Activated CD8-positive, alpha-beta T cell treated with anti-CD3 and anti-CD28 coated beads for 36 hours (primary cell): Measurements from ENCODE around the gene ORMDL2. TPM values are rescaled to one million over a fixed set of nuclear protein-coding genes. Genes with fewer than 3 reads are reported as not detected.

ENCODE experiments used
- ATAC-seq: fragments of 200-7000 bp; cut with Tn5 transposase; one replicate; pipeline ENCODE4 v1.10.0; 2021; ENCODE audit warnings: mild to moderate bottlenecking, moderate library complexity
- CTCF ChIA-PET: fragments of 350-600 bp; sonication (Branson Sonifier 250); formaldehyde crosslinking; loops from one replicate; lab custom pipeline; 2021; ENCODE audit warnings: antibody characterized with exemption; lab: Charles Lee
- POLR2A ChIA-PET: fragments of 350-600 bp; sonication (Branson Sonifier 250); formaldehyde crosslinking; loops from one replicate; lab custom pipeline; 2021; ENCODE audit warnings: antibody characterized with exemption; lab: Charles Lee
- DNase-seq: peaks from one replicate; pipeline ENCODE4 v3.0.0-alpha.2; 2020
- H3K27ac Mint-ChIP-seq: one replicate; pipeline ENCODE4 v1.8.0; 2021; ENCODE audit warnings: mild to moderate bottlenecking, mixed read lengths
- H3K27me3 Mint-ChIP-seq: one replicate; pipeline ENCODE4 v1.8.0; 2021; ENCODE audit warnings: mixed read lengths
- H3K36me3 Mint-ChIP-seq: one replicate; pipeline ENCODE4 v1.8.0; 2021; ENCODE audit warnings: low read depth, mixed read lengths
- H3K4me1 Mint-ChIP-seq: one replicate; pipeline ENCODE4 v1.8.0; 2021; ENCODE audit warnings: low read depth, mixed read lengths
- H3K4me3 Mint-ChIP-seq: one replicate; pipeline ENCODE4 v1.8.0; 2021; ENCODE audit warnings: mild to moderate bottlenecking, moderate library complexity, mixed read lengths
- H3K9me3 Mint-ChIP-seq: one replicate; pipeline ENCODE4 v1.8.0; 2021; ENCODE audit warnings: mixed read lengths
- intact Hi-C: fragments of 100-400 bp; cut with micrococcal nuclease; formaldehyde crosslinking; loops from one replicate; pipeline ENCODE4 v1.10.0; 2022
- total RNA-seq, 2 experiments: library from RNA; stranded (reverse); gene quantifications; one replicate each; pipeline ENCODE4 v1.2.3, GENCODE V29; 2021
- TF ChIP-seq, protein P1 (sequence below): fragments of 200-600 bp; IDR thresholded peaks from one replicate; pipeline ENCODE4 v1.8.0; 2022; ENCODE audit warnings: antibody characterized with exemption, mild to moderate bottlenecking

ORMDL2 gene
- total RNA-seq, 2 experiments from 2014 or later = 24.2 to 27.0 TPM

GRCh38 chr12:55788546-55788945 is 29.3 kb upstream of the ORMDL2 start:
- Mint-ChIP-seq H3K4me3 (no peak overlapping the region), H3K27ac (no peak overlapping the region), H3K36me3 (peaks cover 46% of the 10 kb centered on the region), H3K4me1 (no peaks in the 10 kb centered on the region), H3K9me3 (no peaks in the 10 kb centered on the region), H3K27me3 (no peaks in the 10 kb centered on the region)
- intact Hi-C loops = no loop called here
- ChIA-PET CTCF (interaction anchor here (0.8 to 1.7 kb wide), 5 partner anchors 9 to 152 kb away, joined by 3 to 8 read pairs (median 4); no protein-coding TSS in a partner anchor), POLR2A (interaction anchor here (1.0 kb wide), 1 partner anchor 10 kb away, joined by 3 read pairs; no protein-coding TSS in a partner anchor)
- ATAC-seq (no peak), DNase-seq (no peak)
- TF ChIP-seq, protein P1, sequence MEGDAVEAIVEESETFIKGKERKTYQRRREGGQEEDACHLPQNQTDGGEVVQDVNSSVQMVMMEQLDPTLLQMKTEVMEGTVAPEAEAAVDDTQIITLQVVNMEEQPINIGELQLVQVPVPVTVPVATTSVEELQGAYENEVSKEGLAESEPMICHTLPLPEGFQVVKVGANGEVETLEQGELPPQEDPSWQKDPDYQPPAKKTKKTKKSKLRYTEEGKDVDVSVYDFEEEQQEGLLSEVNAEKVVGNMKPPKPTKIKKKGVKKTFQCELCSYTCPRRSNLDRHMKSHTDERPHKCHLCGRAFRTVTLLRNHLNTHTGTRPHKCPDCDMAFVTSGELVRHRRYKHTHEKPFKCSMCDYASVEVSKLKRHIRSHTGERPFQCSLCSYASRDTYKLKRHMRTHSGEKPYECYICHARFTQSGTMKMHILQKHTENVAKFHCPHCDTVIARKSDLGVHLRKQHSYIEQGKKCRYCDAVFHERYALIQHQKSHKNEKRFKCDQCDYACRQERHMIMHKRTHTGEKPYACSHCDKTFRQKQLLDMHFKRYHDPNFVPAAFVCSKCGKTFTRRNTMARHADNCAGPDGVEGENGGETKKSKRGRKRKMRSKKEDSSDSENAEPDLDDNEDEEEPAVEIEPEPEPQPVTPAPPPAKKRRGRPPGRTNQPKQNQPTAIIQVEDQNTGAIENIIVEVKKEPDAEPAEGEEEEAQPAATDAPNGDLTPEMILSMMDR = no peak

DNA sequence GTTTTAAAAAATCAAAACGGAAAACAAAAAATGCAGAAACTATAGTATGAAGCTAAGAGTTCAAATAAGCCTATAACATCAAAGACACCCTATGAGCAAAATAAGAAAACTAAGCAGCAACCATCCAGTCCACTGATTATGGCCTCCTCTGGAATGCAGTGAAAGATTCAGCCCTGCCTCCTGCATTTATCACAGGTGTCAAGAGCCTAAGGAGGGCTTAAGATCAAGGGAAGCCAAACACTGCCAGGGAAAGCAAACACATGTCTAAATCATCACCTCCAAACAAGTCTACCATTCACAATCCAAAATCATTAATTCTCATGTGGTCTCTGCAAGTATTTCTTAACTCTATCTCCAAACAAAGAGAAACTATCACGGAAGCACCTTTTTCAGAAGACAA is 28.7 kb upstream of the ORMDL2 start:
- Mint-ChIP-seq H3K4me1 (no peaks in the 10 kb centered on the region), H3K36me3 (peaks cover 44% of the 10 kb centered on the region), H3K27ac (peak overlapping the region; percentile 38), H3K9me3 (no peaks in the 10 kb centered on the region), H3K27me3 (no peaks in the 10 kb centered on the region), H3K4me3 (no peak overlapping the region)
- no peak for DNase-seq
- POLR2A ChIA-PET = interaction anchor here (1.0 kb wide), 1 partner anchor 11 kb away, joined by 3 read pairs; no protein-coding TSS in a partner anchor
- TF ChIP-seq, protein P1 = no peak
- no peak for ATAC-seq
- intact Hi-C loops = no loop called here
- CTCF ChIA-PET = interaction anchor here (1.1 to 1.7 kb wide), 3 partner anchors 22 to 151 kb away, joined by 3 to 8 read pairs (median 4); no protein-coding TSS in a partner anchor

GRCh38 chr12:55789893-55790292 is 27.9 kb upstream of the ORMDL2 start:
- Mint-ChIP-seq H3K4me1 (no peaks in the 10 kb centered on the region), H3K9me3 (no peaks in the 10 kb centered on the region), H3K36me3 (peaks cover 47% of the 10 kb centered on the region), H3K4me3 (no peak overlapping the region), H3K27me3 (no peaks in the 10 kb centered on the region), H3K27ac (no peak overlapping the region)
- TF ChIP-seq, protein P1 = no peak
- POLR2A ChIA-PET = interaction anchor here (1.3 kb wide), 1 partner anchor 8 kb away, joined by 3 read pairs; no protein-coding TSS in a partner anchor
- ATAC-seq (no peak), DNase-seq (no peak)
- CTCF ChIA-PET = interaction anchor here (1.1 to 1.7 kb wide), 2 partner anchors 52 to 150 kb away, joined by 4 to 8 read pairs; no protein-coding TSS in a partner anchor
- intact Hi-C loops = no loop called here

- CTCF ChIA-PET = interaction anchor here (1.0 to 6.3 kb wide), 8 partner anchors 20 to 200 kb away, joined by 3 to 66 read pairs (median 4); no protein-coding TSS in a partner anchor
- TF ChIP-seq, protein P1 = no peak
- no peak for DNase-seq
- no peak for ATAC-seq
- Mint-ChIP-seq H3K4me1 (peaks cover 17% of the 10 kb centered on the region), H3K36me3 (peaks cover 34% of the 10 kb centered on the region), H3K27ac (peak overlapping the region; percentile 2), H3K4me3 (no peak overlapping the region), H3K27me3 (no peaks in the 10 kb centered on the region), H3K9me3 (no peaks in the 10 kb centered on the region)
- POLR2A ChIA-PET = interaction anchor here (1.1 to 1.3 kb wide), 4 partner anchors 13 to 57 kb away, joined by 3 to 5 read pairs (median 3); no protein-coding TSS in a partner anchor
- intact Hi-C loops = no loop called here
Measured at GRCh38 chr12:55795950-55796349, 21.9 kb upstream of the ORMDL2 start.

- H3K27ac Mint-ChIP-seq = no peak overlapping the region
- no peaks in the 10 kb centered on the region for H3K27me3 Mint-ChIP-seq
- TF ChIP-seq, protein P1 = peak; percentile 34
- no peak for ATAC-seq
- H3K9me3 Mint-ChIP-seq = no peaks in the 10 kb centered on the region
- peaks cover 40% of the 10 kb centered on the region for H3K36me3 Mint-ChIP-seq
- CTCF ChIA-PET = interaction anchor here (0.7 to 6.3 kb wide), 13 partner anchors 9 to 141 kb away, joined by 3 to 66 read pairs (median 5); no protein-coding TSS in a partner anchor
- POLR2A ChIA-PET = interaction anchor here (0.7 to 1.3 kb wide), 3 partner anchors 14 to 59 kb away, joined by 3 to 4 read pairs (median 3); no protein-coding TSS in a partner anchor
- intact Hi-C loops = no loop called here
- peak; percentile 25 for DNase-seq
- no peak overlapping the region for H3K4me3 Mint-ChIP-seq
- H3K4me1 Mint-ChIP-seq = peaks cover 17% of the 10 kb centered on the region
Measured at GRCh38 chr12:55797068-55797467, 20.8 kb upstream of the ORMDL2 start.
